Neural progenitor cell (in vitro differentiated cells): Measurements from ENCODE around the gene FSTL4. TPM values are rescaled to one million over a fixed set of nuclear protein-coding genes. Genes with fewer than 3 reads are reported as not detected.

Source experiments
- DNase-seq: peaks from one replicate; pipeline ENCODE4 v3.0.0-alpha.2; 2016; ENCODE audit warnings: low spot score
- H2AFZ ChIP-seq: fragments of 200-600 bp; sonication (generic); replicated peaks from 2 replicates; pipeline ENCODE4 v1.6.1; 2016; ENCODE audit warnings: antibody characterized with exemption
- H3F3A ChIP-seq: fragments of 200-600 bp; sonication (generic); 2 replicates; pipeline ENCODE4 v1.6.1; 2016; ENCODE audit warnings: antibody characterized with exemption, low read depth
- H3K27ac ChIP-seq: fragments of 200-600 bp; sonication (generic); 2 replicates; pipeline ENCODE4 v1.5.1; 2016; ENCODE audit warnings: mild to moderate bottlenecking
- H3K27me3 ChIP-seq: fragments of 200-600 bp; sonication (generic); 2 replicates; pipeline ENCODE4 v1.6.1; 2016; ENCODE audit warnings: mild to moderate bottlenecking, moderate library complexity
- H3K36me3 ChIP-seq: fragments of 200-600 bp; sonication (generic); 2 replicates; pipeline ENCODE4 v1.5.1; 2016
- H3K4me1 ChIP-seq: fragments of 200-600 bp; sonication (generic); 2 replicates; pipeline ENCODE4 v1.6.1; 2016; ENCODE audit warnings: mixed run types
- H3K4me2 ChIP-seq: fragments of 200-600 bp; sonication (generic); 2 replicates; pipeline ENCODE4 v1.6.1; 2016
- H3K4me3 ChIP-seq: fragments of 200-600 bp; sonication (generic); 2 replicates; pipeline ENCODE4 v1.5.1; 2016
- H3K79me2 ChIP-seq: fragments of 200-600 bp; sonication (generic); 2 replicates; pipeline ENCODE4 v1.6.1; 2016; ENCODE audit warnings: low read depth
- H3K9ac ChIP-seq: fragments of 200-600 bp; sonication (generic); 2 replicates; pipeline ENCODE4 v1.6.1; 2016
- H3K9me3 ChIP-seq: fragments of 200-600 bp; sonication (generic); 2 replicates; pipeline ENCODE4 v1.5.1; 2016; ENCODE audit warnings: low read depth
- H4K20me1 ChIP-seq: fragments of 200-600 bp; sonication (generic); 2 replicates; pipeline ENCODE4 v1.6.1; 2016; ENCODE audit warnings: low read depth
- H3K27ac Mint-ChIP-seq: 3 replicates; pipeline ENCODE4 v1.8.0; 2021; ENCODE audit warnings: mixed read lengths
- H3K27me3 Mint-ChIP-seq: 2 replicates; pipeline ENCODE4 v1.8.0; 2022; ENCODE audit warnings: low read depth, mild to moderate bottlenecking, inconsistent platforms, moderate library complexity, mixed read lengths; ENCODE audit not compliant: insufficient read depth
- H3K36me3 Mint-ChIP-seq: 3 replicates; pipeline ENCODE4 v1.8.0; 2021; ENCODE audit warnings: mixed read lengths
- H3K4me1 Mint-ChIP-seq: 3 replicates; pipeline ENCODE4 v1.8.0; 2021; ENCODE audit warnings: mixed read lengths
- H3K4me3 Mint-ChIP-seq: 3 replicates; pipeline ENCODE4 v1.8.0; 2021; ENCODE audit warnings: mild to moderate bottlenecking, moderate library complexity, mixed read lengths
- H3K9me3 Mint-ChIP-seq: 3 replicates; pipeline ENCODE4 v1.8.0; 2020; ENCODE audit warnings: mixed read lengths
- CTCF ChIP-seq: fragments of 200-600 bp; sonication (generic); IDR thresholded peaks from 2 replicates; pipeline ENCODE4 v1.5.1; 2017; ENCODE audit warnings: antibody characterized with exemption, mild to moderate bottlenecking
- EZH2 ChIP-seq: fragments of 200-600 bp; sonication (generic); IDR thresholded peaks from 2 replicates; pipeline ENCODE4 v1.6.1; 2017; ENCODE audit warnings: antibody characterized with exemption, mild to moderate bottlenecking, moderate library complexity
- EZH2phosphoT487 ChIP-seq: fragments of 200-600 bp; sonication (generic); IDR thresholded peaks from 2 replicates; pipeline ENCODE4 v1.6.1; 2017; ENCODE audit warnings: antibody characterized with exemption
- total RNA-seq: library from RNA; depleted of rRNA; stranded (reverse); fragments of >200 nt; gene quantifications from 2 replicates; pipeline ENCODE4 v1.2.3, GENCODE V29; 2015; ENCODE audit warnings: low replicate concordance

FSTL4 gene
- total RNA-seq, 1 donor from 2014 or later: 0.95 TPM

DNA sequence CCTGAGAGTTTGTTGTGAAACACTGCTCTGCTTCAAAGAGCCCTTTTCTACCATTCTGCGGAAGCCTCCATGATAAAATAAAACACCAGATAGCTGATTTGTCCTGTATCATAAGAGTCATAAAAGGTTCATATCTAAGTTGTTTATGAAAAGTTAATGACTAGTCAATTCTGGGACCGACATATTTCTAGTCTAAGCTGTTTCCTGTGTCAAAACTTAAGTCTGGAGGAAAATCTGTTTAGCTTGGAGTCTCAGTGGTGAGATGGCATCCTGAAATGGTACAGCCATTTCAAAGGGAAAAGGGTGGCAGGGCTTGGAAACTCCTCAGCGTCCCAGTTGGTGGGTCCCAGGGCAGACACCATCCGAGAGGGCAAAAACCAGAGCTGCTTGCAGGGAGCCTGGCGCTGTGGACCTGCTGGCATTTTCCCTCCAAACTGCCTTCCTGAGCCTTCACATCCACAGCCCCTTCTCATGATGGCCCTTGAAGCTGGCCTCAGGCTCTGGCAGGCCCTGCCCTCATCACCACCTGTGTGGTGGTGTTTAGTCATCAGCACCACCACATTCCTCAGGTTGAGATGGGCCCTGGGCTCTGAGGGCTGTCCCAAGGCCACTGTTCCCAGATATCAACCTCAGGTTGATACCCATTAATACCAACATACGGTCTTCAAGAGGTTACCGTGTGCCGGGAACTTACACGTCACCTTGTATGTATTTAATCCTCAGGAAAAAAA lies 376.5 kb downstream of the FSTL4 start:
- no peak overlapping the region for H3K4me3 ChIP-seq

DNA sequence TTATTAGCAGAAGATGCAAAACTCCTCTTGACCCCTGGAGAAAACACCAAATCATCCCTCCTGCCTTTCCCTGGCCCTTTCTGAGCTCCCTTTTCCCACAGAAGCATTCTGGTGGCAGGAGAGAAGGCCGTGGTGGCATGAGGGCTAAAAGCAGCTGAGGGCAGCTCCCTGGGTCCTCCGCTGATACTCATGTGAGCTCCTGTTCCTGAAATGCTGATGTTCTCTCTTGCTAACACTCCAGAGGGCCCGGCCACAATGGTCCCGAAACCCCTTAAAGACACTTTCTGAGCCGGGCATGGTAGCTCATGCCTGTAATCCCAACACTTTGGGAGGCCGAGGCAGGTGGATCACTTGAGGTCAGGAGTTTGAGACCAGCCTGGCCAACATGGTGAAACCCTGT lies 377.4 kb downstream of the FSTL4 start:
- peaks cover 1% of the 10 kb centered on the region for H3K9me3 Mint-ChIP-seq
- no peak for DNase-seq
- no peaks in the 10 kb centered on the region for H3K9me3 ChIP-seq
- no peak overlapping the region for H3K4me3 Mint-ChIP-seq
- no peaks in the 10 kb centered on the region for H3K4me1 ChIP-seq
- H3K9ac ChIP-seq: no peak overlapping the region
- TF ChIP-seq CTCF (no peak), EZH2 (no peak), EZH2phosphoT487 (no peak)
- no peak overlapping the region for H2AFZ ChIP-seq
- no peak overlapping the region for H3K4me2 ChIP-seq
- H3K27me3 Mint-ChIP-seq: peaks cover 6% of the 10 kb centered on the region
- H4K20me1 ChIP-seq: no peaks in the 10 kb centered on the region
- H3K27ac ChIP-seq: no peak overlapping the region
- H3K79me2 ChIP-seq: no peaks in the 10 kb centered on the region
- H3F3A ChIP-seq: no peaks in the 10 kb centered on the region
- peaks cover 23% of the 10 kb centered on the region for H3K4me1 Mint-ChIP-seq
- no peaks in the 10 kb centered on the region for H3K27me3 ChIP-seq
- no peak overlapping the region for H3K27ac Mint-ChIP-seq
- H3K36me3 ChIP-seq: no peaks in the 10 kb centered on the region
- H3K4me3 ChIP-seq: no peak overlapping the region
- no peaks in the 10 kb centered on the region for H3K36me3 Mint-ChIP-seq

More for the DNA sequence above, 376.5 kb downstream of the FSTL4 start:
- Histone ChIP-seq H3K36me3 (no peaks in the 10 kb centered on the region), H3K4me2 (no peak overlapping the region), H3K79me2 (no peaks in the 10 kb centered on the region), H2AFZ (no peak overlapping the region), H3K9me3 (no peaks in the 10 kb centered on the region), H4K20me1 (no peaks in the 10 kb centered on the region), H3K9ac (no peak overlapping the region), H3K27ac (no peak overlapping the region), H3K4me1 (no peaks in the 10 kb centered on the region), H3K27me3 (no peaks in the 10 kb centered on the region), H3F3A (no peaks in the 10 kb centered on the region)
- H3K4me3 Mint-ChIP-seq: no peak overlapping the region
- H3K27me3 Mint-ChIP-seq: peaks cover 7% of the 10 kb centered on the region
- DNase-seq: no peak
- peaks cover 5% of the 10 kb centered on the region for H3K9me3 Mint-ChIP-seq
- no peaks in the 10 kb centered on the region for H3K36me3 Mint-ChIP-seq
- peak overlapping the region; percentile 50 for H3K27ac Mint-ChIP-seq
- H3K4me1 Mint-ChIP-seq: peaks cover 29% of the 10 kb centered on the region
- TF ChIP-seq EZH2phosphoT487: no peak
- TF ChIP-seq EZH2: no peak
- TF ChIP-seq CTCF: no peak

DNA sequence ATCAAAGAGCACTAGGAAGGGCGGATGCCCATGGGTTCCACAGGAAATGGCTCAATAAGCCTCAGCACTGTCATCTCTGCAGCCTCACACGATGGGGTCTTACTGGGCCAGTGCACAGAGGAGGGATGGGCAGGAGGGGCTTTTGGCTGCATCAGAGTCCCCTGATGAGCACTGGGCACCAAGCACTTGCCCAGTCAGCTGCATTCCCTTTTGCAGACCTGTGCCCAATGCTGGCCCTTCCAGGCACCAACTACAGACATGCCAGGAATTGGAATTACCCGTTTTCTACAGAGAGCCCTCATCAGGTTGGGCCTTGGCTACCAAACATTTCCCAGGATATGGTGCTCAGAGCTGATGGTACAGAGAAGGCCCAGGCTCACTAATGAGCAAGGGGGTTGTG lies 378.1 kb downstream of the FSTL4 start:
- Histone ChIP-seq H3K27me3 (no peaks in the 10 kb centered on the region), H3K4me2 (no peak overlapping the region), H3K9me3 (no peaks in the 10 kb centered on the region), H3K4me1 (no peaks in the 10 kb centered on the region), H3F3A (no peaks in the 10 kb centered on the region), H3K9ac (no peak overlapping the region), H4K20me1 (no peaks in the 10 kb centered on the region), H3K27ac (no peak overlapping the region), H3K4me3 (no peak overlapping the region), H3K79me2 (no peaks in the 10 kb centered on the region), H2AFZ (no peak overlapping the region), H3K36me3 (no peaks in the 10 kb centered on the region)
- H3K27me3 Mint-ChIP-seq: peaks cover 5% of the 10 kb centered on the region
- no peak for DNase-seq
- H3K27ac Mint-ChIP-seq: no peak overlapping the region
- no peaks in the 10 kb centered on the region for H3K9me3 Mint-ChIP-seq
- H3K36me3 Mint-ChIP-seq: no peaks in the 10 kb centered on the region
- TF ChIP-seq EZH2 (no peak), EZH2phosphoT487 (no peak), CTCF (no peak)
- no peak overlapping the region for H3K4me3 Mint-ChIP-seq
- H3K4me1 Mint-ChIP-seq: peaks cover 20% of the 10 kb centered on the region
